Airway epithelial cell (primary cell): ENCODE results near the gene LCE2B. TPM values are rescaled to one million over a fixed set of nuclear protein-coding genes. Genes with fewer than 3 reads are reported as not detected.

ENCODE experiments used
- total RNA-seq: library from RNA; depleted of rRNA; stranded (reverse); fragments of >200 nt; gene quantifications from 2 replicates; pipeline ENCODE4 v1.2.3, GENCODE V29; 2015

LCE2B gene
- not detected in 2 replicates for total RNA-seq

GRCh38 chr1:152685823-152686222 lies at the start of gene LCE2B:
Gene LCE2B, plus strand, starts transcription at chr1:152686123. Its CDS starts 721 bp downstream, at chr1:152686844.

GRCh38 chr1:152663098-152663497 lies 22.8 kb upstream of the LCE2B start, which contains the start of gene LCE2D:
Gene LCE2D, plus strand, starts transcription at chr1:152663380. Its CDS starts 726 bp downstream, at chr1:152664106.

GRCh38 chr1:152674983-152675382 lies 10.9 kb upstream of the LCE2B start, which contains the start of gene LCE2C:
Gene LCE2C, plus strand, starts transcription at chr1:152675279. Its CDS starts 737 bp downstream, at chr1:152676016.

GRCh38 chr1:152697701-152698600 lies 12.0 kb downstream of the LCE2B start, which contains the start of gene LCE2A:
Gene LCE2A, plus strand, starts transcription at chr1:152698345. Its CDS starts 557 bp downstream, at chr1:152698902.

GRCh38 chr1:152707860-152708259 lies 21.9 kb downstream of the LCE2B start, which contains the start of gene LCE4A:
Gene LCE4A, plus strand, starts transcription at chr1:152708160. Its CDS starts 916 bp downstream, at chr1:152709076.

Other genes starting within 250 kb of the LCE2B start
- gene LCE5A, start 175.3 kb upstream of the LCE2B start, total RNA-seq: not detected in 2 replicates
- 9.1 and 12.0 TPM in 2 replicates for gene CRCT1, start 171.6 kb upstream of the LCE2B start, total RNA-seq
- 0.23 and 0.63 TPM in 2 replicates for gene LCE3E, start 119.3 kb upstream of the LCE2B start, total RNA-seq
- gene LCE3D, start 105.6 kb upstream of the LCE2B start, total RNA-seq: 0.60 TPM in 1 of 2 replicates, not detected in the other
- not detected in 2 replicates for gene LCE3C, start 85.9 kb upstream of the LCE2B start, total RNA-seq
- not detected in 2 replicates for gene LCE3B, start 72.3 kb upstream of the LCE2B start, total RNA-seq
- gene LCE3A, start 63.0 kb upstream of the LCE2B start, total RNA-seq: not detected in 2 replicates
- not detected in 2 replicates for gene LCE2D, start 22.7 kb upstream of the LCE2B start, total RNA-seq
- gene LCE2C, start 10.8 kb upstream of the LCE2B start, total RNA-seq: not detected in 2 replicates
- not detected in 2 replicates for gene LCE2A, start 12.2 kb downstream of the LCE2B start, total RNA-seq
- not detected in 2 replicates for gene LCE4A, start 22.0 kb downstream of the LCE2B start, total RNA-seq
- not detected in 2 replicates for gene KPRP, start 71.9 kb downstream of the LCE2B start, total RNA-seq
- not detected in 2 replicates for gene LCE1F, start 89.0 kb downstream of the LCE2B start, total RNA-seq
- gene LCE1E, start 100.1 kb downstream of the LCE2B start, total RNA-seq: 0.37 TPM in 1 of 2 replicates, not detected in the other
- not detected in 2 replicates for gene LCE1D, start 110.6 kb downstream of the LCE2B start, total RNA-seq
- gene LCE1C, start 120.5 kb downstream of the LCE2B start, total RNA-seq: not detected in 2 replicates
- not detected in 2 replicates for gene LCE1B, start 125.8 kb downstream of the LCE2B start, total RNA-seq
- not detected in 2 replicates for gene LCE1A, start 141.3 kb downstream of the LCE2B start, total RNA-seq
- gene LCE6A, start 156.7 kb downstream of the LCE2B start, total RNA-seq: not detected in 2 replicates
- gene LCE7A, start 173.9 kb downstream of the LCE2B start, total RNA-seq: not detected in 2 replicates
- not detected in 2 replicates for gene SMCP, start 192.2 kb downstream of the LCE2B start, total RNA-seq
- 46.3 and 60.1 TPM in 2 replicates for gene IVL, start 222.4 kb downstream of the LCE2B start, total RNA-seq